GM06990 (cell line): ENCODE results near the gene STOML1.

ENCODE experiments used
- DNase-seq: peaks from one replicate; pipeline ENCODE4 v3.0.0-alpha.2; 2011; ENCODE audit not compliant: insufficient read length; ENCODE audit errors: extremely low read depth
- H3K27me3 ChIP-seq: replicated peaks from 2 replicates; pipeline ENCODE4 v1.6.0; 2011; ENCODE audit warnings: low read length; ENCODE audit not compliant: control insufficient read depth, insufficient read depth
- H3K36me3 ChIP-seq: 2 replicates; pipeline ENCODE4 v1.5.1; 2011; ENCODE audit warnings: low read length; ENCODE audit not compliant: control insufficient read depth, insufficient read depth
- H3K4me3 ChIP-seq: replicated peaks from 2 replicates; pipeline ENCODE4 v1.5.1; 2011; ENCODE audit warnings: low read depth, mild to moderate bottlenecking, control low read depth, low read length
- CTCF ChIP-seq: IDR thresholded peaks from 2 replicates; pipeline ENCODE4 v1.5.1; 2011; ENCODE audit warnings: low read length, control low read depth, mild to moderate bottlenecking, inconsistent platforms; ENCODE audit not compliant: insufficient read depth, poor library complexity, severe bottlenecking

The STOML1 gene

DNA sequence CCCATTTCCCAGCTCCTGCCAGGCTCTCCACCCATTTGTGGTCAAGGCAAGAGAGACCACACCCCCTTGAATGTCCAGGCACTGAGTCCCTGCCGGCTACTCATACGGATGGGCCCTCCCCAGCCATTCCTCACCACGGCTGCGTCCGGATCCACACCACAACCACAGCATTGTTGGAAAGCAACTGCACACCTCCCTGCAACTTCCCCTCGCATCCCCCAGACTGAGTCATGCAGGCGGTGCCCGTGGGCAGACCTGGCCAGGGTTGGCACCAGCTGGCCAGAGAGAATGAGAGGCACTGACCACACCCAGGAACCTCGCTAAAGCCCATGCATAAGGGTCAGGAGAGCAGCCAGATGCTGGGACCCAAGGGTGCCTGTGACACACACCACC, 35.4 kb downstream of the STOML1 start:
- H3K4me3 ChIP-seq: no peak overlapping the region
- DNase-seq: no peak
- TF ChIP-seq CTCF: no peak
- H3K36me3 ChIP-seq: no peaks in the 10 kb centered on the region
- H3K27me3 ChIP-seq: no peaks in the 10 kb centered on the region

DNA sequence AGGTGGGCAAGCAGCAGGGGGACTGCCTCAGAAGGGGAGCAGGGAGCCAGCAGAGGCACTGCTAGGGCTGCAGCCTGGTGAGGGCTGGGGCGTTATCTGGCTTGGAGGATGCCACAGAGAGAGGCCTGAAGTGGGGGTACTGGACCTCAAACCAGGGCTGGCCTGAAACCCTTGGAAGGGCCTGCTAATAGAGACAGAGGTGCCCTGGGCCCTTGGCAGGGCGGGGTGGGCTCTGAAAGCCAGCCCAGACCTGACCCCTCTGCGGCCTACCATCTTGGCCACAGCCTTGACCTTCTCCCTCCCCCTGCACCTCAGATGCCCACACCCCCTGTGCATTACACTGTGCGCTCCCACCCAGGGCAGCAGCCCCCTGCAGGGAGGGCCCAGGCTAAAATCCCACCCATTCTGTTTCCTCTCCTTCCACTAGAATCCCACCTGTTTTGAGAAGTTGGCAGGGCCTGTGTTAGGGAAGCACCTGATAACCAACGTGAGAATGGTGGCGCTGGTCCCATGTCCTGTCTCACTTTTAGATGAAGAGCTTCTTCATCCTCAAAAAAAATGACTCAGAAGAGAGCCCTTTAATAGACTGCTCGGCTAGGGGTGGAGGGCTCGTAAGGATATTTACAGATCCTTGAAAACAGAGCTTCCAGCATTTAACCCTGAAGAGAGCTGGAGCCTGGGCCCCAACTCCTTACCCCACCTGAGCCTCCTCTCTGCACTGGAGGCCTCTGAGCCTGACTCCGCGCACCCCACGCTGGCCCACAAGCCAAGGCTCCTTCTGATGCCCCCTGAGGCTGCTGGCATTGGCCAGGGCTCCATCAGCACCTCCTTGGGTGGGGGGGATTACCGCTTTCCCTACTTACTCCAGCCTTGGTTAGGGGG, 36.0 kb downstream of the STOML1 start:
- Histone ChIP-seq H3K36me3 (no peaks in the 10 kb centered on the region), H3K27me3 (no peaks in the 10 kb centered on the region), H3K4me3 (no peak overlapping the region)
- DNase-seq: no peak
- no peak for TF ChIP-seq CTCF

- no peak for DNase-seq
- TF ChIP-seq CTCF: no peak
- no peaks in the 10 kb centered on the region for H3K36me3 ChIP-seq
- H3K27me3 ChIP-seq: no peaks in the 10 kb centered on the region
- no peak overlapping the region for H3K4me3 ChIP-seq
These were observed 36.8 kb downstream of the STOML1 start for GRCh38 chr15:73955326-73955725.

GRCh38 chr15:73954188-73955145, 37.6 kb downstream of the STOML1 start:
- H3K27me3 ChIP-seq: no peaks in the 10 kb centered on the region
- no peak for TF ChIP-seq CTCF
- H3K4me3 ChIP-seq: no peak overlapping the region
- no peak for DNase-seq
- no peaks in the 10 kb centered on the region for H3K36me3 ChIP-seq

GRCh38 chr15:73952913-73953750, 39.0 kb downstream of the STOML1 start:
- Histone ChIP-seq H3K4me3 (no peak overlapping the region), H3K27me3 (no peaks in the 10 kb centered on the region), H3K36me3 (no peaks in the 10 kb centered on the region)
- DNase-seq: no peak
- no peak for TF ChIP-seq CTCF
